GM12891 (cell line): ENCODE measurements around the gene MCM3AP.

Experiments used
- PAX5 ChIP-seq: IDR thresholded peaks from 2 replicates; pipeline ENCODE4 v1.6.1; 2011; ENCODE audit warnings: low read length, moderate library complexity, mild to moderate bottlenecking; ENCODE audit not compliant: insufficient read depth, severe bottlenecking
- POLR2A ChIP-seq: IDR thresholded peaks from 2 replicates; pipeline ENCODE4 v1.6.1; 2011; ENCODE audit warnings: low read depth, low read length, control low read depth
- POLR2AphosphoS5 ChIP-seq: IDR thresholded peaks from 2 replicates; pipeline ENCODE4 v1.6.1; 2011; ENCODE audit warnings: low read depth, low read length, control low read depth
- SPI1 ChIP-seq: IDR thresholded peaks from 2 replicates; pipeline ENCODE4 v1.6.1; 2011; ENCODE audit warnings: low read depth, low read length, control low read depth
- TAF1 ChIP-seq: IDR thresholded peaks from 2 replicates; pipeline ENCODE4 v1.6.1; 2011; ENCODE audit warnings: low read depth, low read length, control low read depth

DNA sequence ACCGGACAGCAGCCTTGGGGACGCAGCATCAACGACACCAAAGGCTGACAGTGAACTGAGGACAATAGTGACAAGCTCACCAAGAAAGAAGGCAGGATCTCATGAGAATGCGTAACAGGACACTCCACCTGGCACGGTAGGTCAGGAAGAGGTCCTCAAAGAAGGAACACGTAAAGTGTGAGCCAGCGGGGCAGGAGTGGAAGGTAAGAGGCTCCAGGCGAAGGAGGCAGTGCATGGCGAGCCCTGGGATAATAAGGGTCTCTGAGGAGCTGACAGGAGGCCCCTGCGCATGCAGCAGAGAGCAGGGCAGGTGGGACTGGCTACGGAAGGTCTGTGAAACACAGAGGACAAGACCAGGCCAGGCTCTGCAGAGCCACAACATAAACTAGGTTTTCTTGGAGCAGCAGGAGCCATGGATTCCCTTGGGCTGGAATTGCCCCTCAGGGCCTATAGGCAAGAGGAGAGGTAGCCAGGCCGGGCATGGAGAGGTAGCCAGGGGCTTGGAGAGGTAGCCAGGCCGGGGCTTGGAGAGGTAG, 65.1 kb downstream of the MCM3AP start:
- TF ChIP-seq POLR2A: no peak
- no peak for TF ChIP-seq POLR2AphosphoS5
- no peak for TF ChIP-seq PAX5
- no peak for TF ChIP-seq TAF1
- TF ChIP-seq SPI1: no peak
